Esophagus squamous epithelium (tissue), 5 donors: ENCODE data around the gene NOPCHAP1. TPM values are rescaled to one million over a fixed set of nuclear protein-coding genes. Genes with fewer than 3 reads are reported as not detected.

Source experiments
- DNase-seq: peaks from one replicate; lab custom pipeline; 2025; lab: John Stamatoyannopoulos, UW
- H3K27ac ChIP-seq, 4 donors: fragments of 200-600 bp; sonication (generic); one replicate each; pipeline ENCODE4 v1.5.1; 2016 to 2019; ENCODE audit warnings: mild to moderate bottlenecking in 1 of 4
- H3K27me3 ChIP-seq, 4 donors: fragments of 200-600 bp; sonication (generic); 1 replicate in 3 of 4; 2 replicates in 1 of 4; pipeline versions ENCODE4 v1.5.1 to v1.6.0; 2017 to 2021; ENCODE audit warnings: antibody characterized with exemption in 1 of 4
- H3K36me3 ChIP-seq, 3 donors: fragments of 200-600 bp; sonication (generic); one replicate each; pipeline ENCODE4 v1.5.1; 2016 to 2019
- H3K4me1 ChIP-seq, 3 donors: fragments of 200-600 bp; sonication (generic); one replicate each; pipeline ENCODE4 v1.5.1; 2017 to 2019
- H3K4me3 ChIP-seq, 4 donors: fragments of 200-600 bp; sonication (generic); 1 replicate in 3 of 4; 2 replicates in 1 of 4; pipeline ENCODE4 v1.5.1; 2016 to 2019; ENCODE audit warnings: mild to moderate bottlenecking in 2 of 4, moderate library complexity in 1 of 4
- H3K9me3 ChIP-seq, 3 donors: fragments of 200-600 bp; sonication (generic); one replicate each; pipeline ENCODE4 v1.5.1; 2016 to 2019
- CTCF ChIP-seq, 6 experiments: fragments of 450-650 bp in 4 of 6; fragments of 200-600 bp in 2 of 6; sonication (generic) in 2 of 6; IDR thresholded peaks; one replicate each; pipeline ENCODE4 v1.5.1; 2016 to 2019; ENCODE audit warnings: antibody characterized with exemption in 6 of 6, mild to moderate bottlenecking in 4 of 6, moderate library complexity in 4 of 6
- POLR2A ChIP-seq, 4 donors: fragments of 450-650 bp; IDR thresholded peaks; one replicate each; pipeline ENCODE4 v1.6.1; 2017; ENCODE audit warnings: antibody characterized with exemption in 4 of 4, mild to moderate bottlenecking in 4 of 4, moderate library complexity in 3 of 4
- WGBS, 2 donors: methylation state at CpG; one replicate each; pipeline ENCODE4 v1.1.5; 2018; 5-methylcytosine and 5-hydroxymethylcytosine counted together
- intact Hi-C: fragments of 100-400 bp; cut with DNase I; formaldehyde crosslinking; loops from one replicate; pipeline ENCODE4 v1.15.0; 2022
- total RNA-seq, 4 donors: library from RNA; depleted of rRNA; stranded (reverse); fragments of >200 nt; gene quantifications; one replicate each; pipeline ENCODE4 v1.1.0, GENCODE V29; 2016
- donor health status: DM: yes; HTN: yes; CAD: no.

NOPCHAP1 gene
- total RNA-seq, 4 donors from 2014 or later = 0.76 to 9.3 (median 5.2) TPM

- intact Hi-C loops = no loop called here
- H3K9me3 ChIP-seq = no peaks in the 10 kb centered on the region
- no peaks in the 10 kb centered on the region for H3K27me3 ChIP-seq
- H3K36me3 ChIP-seq = peaks cover 0 to 73% (median 10%) of the 10 kb centered on the region in 3 donors
- no peak overlapping the region for H3K4me3 ChIP-seq
- TF ChIP-seq POLR2A (IDR thresholded peaks at IDR 0.05) (no peak), CTCF (IDR thresholded peaks at IDR 0.05) (no peak)
- H3K4me1 ChIP-seq = peaks cover 10 to 21% (median 12%) of the 10 kb centered on the region in 3 donors
- DNase-seq = no peak
- 82 to 89% methylated on average over 4 of the region's 4 CpGs for WGBS, 2 donors
- H3K27ac ChIP-seq = no peak overlapping the region
Measured at GRCh38 chr12:104990950-104991349, 4.8 kb downstream of the NOPCHAP1 start.

GRCh38 chr12:104991565-104992128, 5.5 kb downstream of the NOPCHAP1 start:
- no peak for TF ChIP-seq POLR2A (IDR thresholded peaks at IDR 0.05)
- TF ChIP-seq CTCF (IDR thresholded peaks at IDR 0.05) = no peak
- no peak for DNase-seq
- Histone ChIP-seq H3K27me3 (no peaks in the 10 kb centered on the region), H3K4me3 (no peak overlapping the region), H3K27ac (no peak overlapping the region), H3K4me1 (peaks cover 10 to 17% (median 12%) of the 10 kb centered on the region in 3 donors), H3K9me3 (no peaks in the 10 kb centered on the region), H3K36me3 (peaks cover 0 to 80% (median 10%) of the 10 kb centered on the region in 3 donors)
- intact Hi-C loops = no loop called here
- 66 to 88% methylated on average over 3 of the region's 3 CpGs for WGBS, 2 donors

GRCh38 chr12:104994336-104994735, 8.2 kb downstream of the NOPCHAP1 start:
- intact Hi-C loops = no loop called here
- TF ChIP-seq POLR2A (IDR thresholded peaks at IDR 0.05) (no peak), CTCF (IDR thresholded peaks at IDR 0.05) (no peak)
- Histone ChIP-seq H3K27me3 (no peaks in the 10 kb centered on the region), H3K27ac (no peak overlapping the region), H3K4me1 (peaks cover 0 to 4% (median 0%) of the 10 kb centered on the region in 3 donors), H3K9me3 (no peaks in the 10 kb centered on the region), H3K36me3 (peaks cover 0 to 97% (median 10%) of the 10 kb centered on the region in 3 donors), H3K4me3 (no peak overlapping the region)
- DNase-seq = no peak
- 71 to 92% methylated on average over 3 of the region's 3 CpGs for WGBS, 2 donors

- DNase-seq = no peak
- H3K36me3 ChIP-seq = peaks cover 0 to 93% (median 8%) of the 10 kb centered on the region in 3 donors
- TF ChIP-seq POLR2A (IDR thresholded peaks at IDR 0.05) (no peak), CTCF (IDR thresholded peaks at IDR 0.05) (no peak)
- no peak overlapping the region for H3K4me3 ChIP-seq
- intact Hi-C loops = no loop called here
- no peak overlapping the region for H3K27ac ChIP-seq
- WGBS, 2 donors = 81 to 88% methylated on average over 3 of the region's 3 CpGs
- H3K9me3 ChIP-seq = no peaks in the 10 kb centered on the region
- peaks cover 0 to 4% (median 0%) of the 10 kb centered on the region in 3 donors for H3K4me1 ChIP-seq
- H3K27me3 ChIP-seq = no peaks in the 10 kb centered on the region
Measured at GRCh38 chr12:104997541-104997940, 11.4 kb downstream of the NOPCHAP1 start.

- Histone ChIP-seq H3K4me1 (peaks cover 0 to 4% (median 0%) of the 10 kb centered on the region in 3 donors), H3K4me3 (no peak overlapping the region), H3K27me3 (no peaks in the 10 kb centered on the region), H3K27ac (no peak overlapping the region), H3K9me3 (no peaks in the 10 kb centered on the region), H3K36me3 (peaks cover 0 to 93% (median 5%) of the 10 kb centered on the region in 3 donors)
- intact Hi-C loops = no loop called here
- DNase-seq = no peak
- 48 to 76% methylated on average over 6 to 13 of the region's 15 CpGs for WGBS, 2 donors
- TF ChIP-seq CTCF (IDR thresholded peaks at IDR 0.05) = no peak
- TF ChIP-seq POLR2A (IDR thresholded peaks at IDR 0.05) = no peak
Measured at GRCh38 chr12:104998423-104999346, 12.6 kb downstream of the NOPCHAP1 start.
